Measurements from ENCODE around the gene GTF2H3. TPM values are rescaled to one million over a fixed set of nuclear protein-coding genes. Genes with fewer than 3 reads are reported as not detected.
"Not testable (repeated sequence)": the region's sequence is repeated elsewhere in the genome, so short reads cannot be mapped to it uniquely, and the experiment has no call there.

Gene GTF2H3
- total and polyA plus RNA-seq, 9 of the 15 experiments (the other 6 are each of a cell fraction or from before 2014, with no cell fraction given): 22.7 to 99.7 (median 49.6) TPM

DNA sequence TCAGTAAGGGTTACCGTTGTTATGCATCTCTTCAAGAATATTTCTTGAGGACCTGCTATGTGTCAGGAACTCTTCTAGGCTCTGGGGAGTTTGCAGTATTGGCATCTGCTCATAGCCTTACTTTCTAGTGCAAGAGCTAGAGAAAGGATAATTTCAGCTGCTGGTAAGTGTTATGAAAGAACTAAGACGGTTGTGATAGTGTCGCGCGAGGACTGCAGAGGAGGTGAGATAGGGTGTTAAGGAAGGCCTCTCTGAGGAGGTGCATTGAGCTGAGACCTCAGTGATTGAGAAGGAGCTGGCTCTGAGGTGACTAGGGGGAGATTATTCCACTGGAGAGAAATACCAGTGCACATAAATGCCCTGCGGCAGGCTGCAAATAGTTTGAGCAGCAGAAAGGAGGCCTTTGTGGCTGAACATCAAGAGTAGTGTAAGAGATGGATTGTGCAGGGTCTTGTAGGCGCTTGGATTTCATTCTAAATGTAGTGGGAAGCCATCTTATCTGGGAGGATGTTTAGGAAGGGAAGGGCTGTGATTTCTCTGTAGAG lies 30.9 kb upstream of the GTF2H3 start:
- in situ Hi-C loops (cut with MboI): no loop called here
- Histone ChIP-seq H3K4me3 (peak overlapping the region; percentile 98), H3K27ac (ENCODE audit: extremely low read depth, low read depth, low read length) (peak overlapping the region; percentile 94), H3K4me2 (ENCODE audit: insufficient read depth, low read length) (peak overlapping the region; percentile 92), H3K36me3 (ENCODE audit: control insufficient read depth, insufficient read depth, low read length) (peaks cover 66% of the 10 kb centered on the region), H3K27me3 (ENCODE audit: control insufficient read depth in 2 of 2, insufficient read depth in 2 of 2, low read length in 2 of 2) (no peaks in the 10 kb centered on the region), H2AFZ (ENCODE audit: low read depth, low read length) (peak overlapping the region; percentile 88; the same call in 1 of the 2 replicates), H3K9ac (ENCODE audit: insufficient read depth in 1 of 2, low read depth in 2 of 2, low read length in 2 of 2) (peak overlapping the region; percentile 96 to 97), H3K4me1 (replicated peaks in 1 of 2; ENCODE audit: control insufficient read depth in 2 of 2, insufficient read depth in 2 of 2, low read length in 2 of 2) (peaks cover 5 to 17% of the 10 kb centered on the region in 2 experiments; a peak in 3 of 5 replicates), H3K79me2 (ENCODE audit: control insufficient read depth, insufficient read depth, low read length) (peaks cover 67% of the 10 kb centered on the region), H4K20me1 (replicated peaks; ENCODE audit: control insufficient read depth, insufficient read depth, low read length) (peaks cover 3% of the 10 kb centered on the region; the same call in 1 of the 2 replicates), H3K9me3 (replicated peaks; ENCODE audit: control insufficient read depth, insufficient read depth, low read depth, low read length) (no peaks in the 10 kb centered on the region), H3K9me1 (ENCODE audit: control insufficient read depth, insufficient read depth, low read length) (no peaks in the 10 kb centered on the region)
- FAIRE-seq: no peak
- DNase-seq (ENCODE audit: extremely low read depth in 1 of 4, low spot score in 3 of 4): peak in 1 of 4 experiments; percentile 28
- WGBS (ENCODE audit: insufficient coverage, low coverage, missing lambda C conversion rate): 3% methylated on average over 7 of the region's 7 CpGs
- ChIA-PET CTCF (ENCODE audit: low intra/inter-chr PET ratio) (interaction anchor here (2.4 kb wide), 1 partner anchor 332 kb away, joined by 7 read pairs; the partner anchor contains the start of gene CDK2AP1), POLR2A (interaction anchor here (0.6 to 1.7 kb wide), 8 partner anchors 9 to 329 kb away, joined by 3 to 8 read pairs (median 4); partner anchors contain the start of gene ATP6V0A2)
- peak; percentile 17; the same call in 2 of the 3 replicates for ATAC-seq
- intact Hi-C loops (cut with micrococcal nuclease): loop anchor here (2.0 kb wide), 2 partner anchors 324 to 332 kb away; partner anchors contain the start of gene CDK2AP1
- TF ChIP-seq CBX5 (IDR thresholded peaks at IDR 0.05; ENCODE audit: borderline replicate concordance, low read depth) (no peak), ZNF655 (CRISPR knock-in tag; IDR thresholded peaks at IDR 0.05) (no peak), RBM25 (IDR thresholded peaks at IDR 0.05; ENCODE audit: low read depth, low read length, severe bottlenecking) (no peak), ZFX (CRISPR knock-in tag; IDR thresholded peaks at IDR 0.05) (no peak), POLR3G (IDR thresholded peaks at IDR 0.05; ENCODE audit: extremely low read depth, insufficient read length, insufficient replicate concordance) (no peak), ZBTB8A (IDR thresholded peaks at IDR 0.05; ENCODE audit: partially characterized antibody) (no peak), THRAP3 (IDR thresholded peaks at IDR 0.05; ENCODE audit: borderline replicate concordance) (0 out of 2 replicates have a peak, but pooled peaks have one; percentile 41)
- TSS peak; percentile 54 for BruUV-seq (replicated peaks)

DNA sequence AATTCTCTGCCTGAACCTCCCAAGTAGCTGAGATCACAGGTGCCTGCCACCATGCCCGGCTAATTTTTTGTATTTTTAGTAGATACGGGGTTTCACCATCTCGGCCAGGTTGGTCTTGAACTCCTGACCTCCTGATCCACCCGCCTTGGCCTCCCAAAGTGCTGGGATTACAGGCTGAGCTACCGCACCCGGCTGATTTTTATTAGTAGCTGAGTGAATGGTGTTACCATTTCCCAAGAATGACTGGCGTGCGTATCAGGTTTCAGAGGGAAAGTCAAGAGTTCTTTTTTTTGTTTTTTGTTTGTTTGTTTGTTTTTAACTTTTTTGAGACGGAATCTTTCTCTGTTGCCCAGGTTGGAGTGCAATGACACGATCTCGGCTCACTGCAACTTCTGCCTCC lies 30.1 kb upstream of the GTF2H3 start:
- H3K27me3 ChIP-seq (ENCODE audit: control insufficient read depth in 2 of 2, insufficient read depth in 2 of 2, low read length in 2 of 2); BruUV-seq (replicated peaks); CTCF ChIA-PET (ENCODE audit: low intra/inter-chr PET ratio); ATAC-seq; H3K27ac ChIP-seq (ENCODE audit: extremely low read depth, low read depth, low read length); DNase-seq (ENCODE audit: extremely low read depth in 1 of 4, low spot score in 3 of 4); H3K9me3 ChIP-seq (replicated peaks; ENCODE audit: control insufficient read depth, insufficient read depth, low read depth, low read length); in situ Hi-C loops (cut with MboI); H4K20me1 ChIP-seq (replicated peaks; ENCODE audit: control insufficient read depth, insufficient read depth, low read length); H3K4me2 ChIP-seq (ENCODE audit: insufficient read depth, low read length); H2AFZ ChIP-seq (ENCODE audit: low read depth, low read length); FAIRE-seq; H3K4me3 ChIP-seq; H3K9me1 ChIP-seq (ENCODE audit: control insufficient read depth, insufficient read depth, low read length): not testable (repeated sequence)
- Histone ChIP-seq H3K9ac (ENCODE audit: insufficient read depth in 1 of 2, low read depth in 2 of 2, low read length in 2 of 2) (0 out of 4 replicates have a peak overlapping the region, but pooled peaks of 1 of the 2 experiments have one; percentile 96), H3K79me2 (ENCODE audit: control insufficient read depth, insufficient read depth, low read length) (peaks cover 68% of the 10 kb centered on the region), H3K36me3 (ENCODE audit: control insufficient read depth, insufficient read depth, low read length) (peaks cover 66% of the 10 kb centered on the region), H3K4me1 (replicated peaks in 1 of 2; ENCODE audit: control insufficient read depth in 2 of 2, insufficient read depth in 2 of 2, low read length in 2 of 2) (peaks cover 5 to 17% of the 10 kb centered on the region in 2 experiments; a peak in 3 of 5 replicates)
- POLR2A ChIA-PET: interaction anchor here (0.6 to 1.1 kb wide), 3 partner anchors 18 to 272 kb away, joined by 3 to 4 read pairs (median 3); partner anchors contain the start of gene KMT5A
- intact Hi-C loops (cut with micrococcal nuclease): loop anchor here (2.0 kb wide), 2 partner anchors 325 to 333 kb away; partner anchors contain the start of gene CDK2AP1
- 83% methylated on average over 9 of the region's 11 CpGs for WGBS (ENCODE audit: insufficient coverage, low coverage, missing lambda C conversion rate)

All from K562 (cell line).